ENCODE results near the gene ASH1L.
"Not testable (repeated sequence)": the region's sequence is repeated elsewhere in the genome, so short reads cannot be mapped to it uniquely, and the experiment has no call there.

Gene ASH1L

DNA sequence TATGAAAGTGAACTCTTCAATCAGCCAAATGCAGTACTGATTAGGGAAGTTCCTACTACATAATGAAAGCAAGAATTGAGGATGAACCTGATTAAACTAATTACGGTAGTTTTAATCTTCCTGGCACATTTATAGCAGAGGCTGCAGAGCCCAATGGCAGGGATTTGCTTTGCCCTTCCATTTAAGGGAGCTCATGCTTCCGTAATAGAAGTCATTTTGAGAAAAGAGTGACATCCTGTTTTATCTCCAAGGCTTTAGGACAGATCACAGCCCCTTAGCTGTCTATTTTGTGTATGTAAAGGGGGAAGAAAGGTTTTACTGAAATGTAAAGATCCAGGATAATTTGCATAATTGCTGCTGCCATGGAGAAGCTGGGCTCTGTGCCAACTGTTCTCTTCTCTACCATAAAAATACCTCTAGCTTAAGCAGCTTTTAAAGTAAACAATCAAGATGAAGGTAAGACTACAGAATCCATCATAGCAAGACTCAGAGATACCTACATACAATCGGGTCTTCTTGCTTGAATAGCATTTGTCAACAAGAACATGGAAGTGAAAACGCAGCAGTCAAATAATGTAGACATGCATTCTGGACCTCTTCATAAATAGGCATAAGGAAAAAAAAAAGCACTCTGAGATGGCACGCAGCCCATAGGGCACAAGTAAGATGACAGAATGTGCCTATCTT, 62.5 kb downstream of the ASH1L start:
- in situ Hi-C loops (cut with MboI; ENCODE audit: low sequenced_read_pairs) = no loop called here

DNA sequence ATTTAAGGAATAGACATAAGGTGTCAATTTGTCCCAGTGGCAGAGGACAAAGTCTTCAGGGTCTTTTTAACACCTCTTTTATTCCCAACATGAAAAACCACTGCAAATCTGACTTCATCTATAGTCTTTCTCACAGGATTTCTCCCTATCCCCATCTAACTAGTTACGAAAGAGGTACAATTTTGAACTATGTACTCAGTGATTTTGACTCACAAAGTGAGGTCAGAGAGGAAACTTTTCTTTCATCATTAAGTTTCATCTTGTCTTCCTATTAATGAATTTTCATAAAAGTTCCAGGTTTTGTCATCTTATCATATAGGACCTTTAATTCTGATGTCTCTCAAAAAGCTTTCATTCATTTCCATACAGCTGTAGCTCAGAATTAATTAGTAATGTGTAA, 63.3 kb downstream of the ASH1L start:
- in situ Hi-C loops (cut with MboI; ENCODE audit: low sequenced_read_pairs) = no loop called here

DNA sequence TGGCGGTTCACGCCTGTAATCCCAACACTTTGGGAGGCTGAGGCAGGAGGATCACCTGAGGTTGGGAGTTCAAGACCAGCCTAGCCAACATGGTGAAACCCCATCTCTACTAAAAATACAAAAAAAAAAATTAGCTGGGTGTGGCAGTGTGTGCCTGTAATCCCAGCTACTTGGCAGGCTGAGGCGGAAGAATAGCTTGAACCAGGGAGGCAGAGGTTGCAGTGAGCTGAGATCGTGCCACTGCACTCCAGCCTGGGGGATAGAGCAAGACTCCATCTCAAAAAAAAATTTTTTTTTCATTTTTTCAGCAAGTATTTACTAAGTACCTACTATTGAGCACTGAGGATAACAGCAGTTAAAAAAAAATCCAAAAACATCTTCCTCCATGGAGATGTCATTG, 69.0 kb downstream of the ASH1L start:
- in situ Hi-C loops (cut with MboI; ENCODE audit: low sequenced_read_pairs) = not testable (repeated sequence)

- in situ Hi-C loops (cut with MboI; ENCODE audit: low sequenced_read_pairs) = not testable (repeated sequence)
Measured at GRCh38 chr1:155488419-155488818, 74.2 kb downstream of the ASH1L start.

- in situ Hi-C loops (cut with MboI; ENCODE audit: low sequenced_read_pairs) = no loop called here
Measured at GRCh38 chr1:155487541-155487940, 75.1 kb downstream of the ASH1L start.

DNA sequence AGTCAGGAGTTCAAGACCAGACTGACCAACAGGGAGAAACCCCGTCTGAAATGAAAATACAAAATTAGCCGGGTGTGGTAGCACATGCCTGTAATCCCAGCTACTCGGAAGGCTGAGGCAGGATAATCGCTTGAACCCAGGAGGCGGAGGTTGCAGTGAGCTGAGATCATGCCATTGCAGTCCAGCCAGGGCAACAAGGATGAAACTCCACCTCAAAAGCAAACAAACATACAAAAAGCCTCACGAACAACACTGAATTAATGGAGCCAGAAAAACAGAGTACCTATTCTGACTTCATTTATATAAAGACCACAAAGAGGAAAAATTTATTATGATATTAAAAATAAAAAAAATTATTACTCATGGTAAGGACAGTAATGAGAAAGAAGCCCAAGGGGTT, 75.7 kb downstream of the ASH1L start:
- in situ Hi-C loops (cut with MboI; ENCODE audit: low sequenced_read_pairs) = not testable (repeated sequence)

- in situ Hi-C loops (cut with MboI; ENCODE audit: low sequenced_read_pairs) = no loop called here
Measured at GRCh38 chr1:155485945-155486344, 76.7 kb downstream of the ASH1L start.

- in situ Hi-C loops (cut with MboI; ENCODE audit: low sequenced_read_pairs) = no loop called here
Measured at GRCh38 chr1:155485222-155485621, 77.4 kb downstream of the ASH1L start.

GRCh38 chr1:155481741-155482241, 80.8 kb downstream of the ASH1L start:
- in situ Hi-C loops (cut with MboI; ENCODE audit: low sequenced_read_pairs) = no loop called here

GRCh38 chr1:155479205-155479604, 83.4 kb downstream of the ASH1L start:
- in situ Hi-C loops (cut with MboI; ENCODE audit: low sequenced_read_pairs) = no loop called here

DNA sequence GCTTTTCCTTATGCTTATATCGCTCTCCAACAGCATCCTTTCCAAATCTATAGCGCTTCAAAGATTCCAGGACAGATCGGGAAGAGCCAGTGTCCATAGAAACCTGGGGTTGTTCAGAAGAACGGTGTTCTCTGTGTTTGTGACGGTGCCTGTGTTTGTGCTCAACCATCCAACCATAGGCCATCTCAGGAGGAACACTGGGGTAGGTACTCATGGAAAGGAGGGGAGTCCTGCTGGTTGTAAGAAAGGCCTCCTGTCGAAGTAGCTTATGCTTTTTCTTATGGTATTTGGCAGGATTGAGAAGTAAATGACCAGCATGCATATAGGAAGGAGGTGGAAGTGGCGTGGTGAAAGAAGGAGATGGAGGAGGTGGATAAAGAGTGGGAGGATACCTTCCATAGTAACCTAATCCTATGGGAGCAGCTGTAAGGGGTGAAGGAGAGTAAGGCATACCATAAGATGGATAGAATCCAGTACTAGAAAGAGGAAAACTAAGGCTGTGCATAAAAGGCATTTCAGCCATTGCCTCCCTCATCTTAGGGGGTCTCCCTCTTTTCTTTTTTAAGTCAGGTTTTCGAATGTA, 84.2 kb downstream of the ASH1L start:
- in situ Hi-C loops (cut with MboI; ENCODE audit: low sequenced_read_pairs) = no loop called here

GRCh38 chr1:155474146-155474545, 88.5 kb downstream of the ASH1L start:
- in situ Hi-C loops (cut with MboI; ENCODE audit: low sequenced_read_pairs) = no loop called here

- in situ Hi-C loops (cut with MboI; ENCODE audit: low sequenced_read_pairs) = no loop called here
Measured at GRCh38 chr1:155473151-155473821, 89.3 kb downstream of the ASH1L start.

DNA sequence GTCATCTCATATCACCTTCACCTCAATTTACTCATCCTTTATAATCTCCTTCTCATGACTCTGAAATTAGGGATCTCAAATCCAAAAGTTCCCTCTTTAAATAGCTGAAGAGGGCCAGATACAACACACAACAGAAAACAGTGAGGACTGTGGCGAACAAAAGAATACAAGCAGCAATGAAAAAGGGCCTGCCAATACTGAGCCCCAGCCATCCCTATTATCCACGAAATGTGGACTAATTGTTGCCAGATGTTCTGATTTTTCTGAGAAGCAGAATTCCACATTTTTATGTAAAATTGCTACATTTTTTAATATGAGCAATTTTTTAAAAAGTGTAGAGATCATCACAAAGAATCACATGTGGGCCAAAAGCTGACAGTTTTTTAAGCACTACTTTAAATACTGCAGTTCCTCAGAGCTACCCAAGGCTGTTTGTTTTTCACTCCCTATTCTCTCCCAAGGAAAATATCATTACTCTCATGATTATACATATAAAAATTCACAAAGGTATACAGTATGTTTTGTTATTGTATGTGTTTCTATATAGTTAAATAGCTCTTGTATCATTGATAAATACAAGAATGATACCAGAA, 90.0 kb downstream of the ASH1L start:
- in situ Hi-C loops (cut with MboI; ENCODE audit: low sequenced_read_pairs) = no loop called here

- in situ Hi-C loops (cut with MboI; ENCODE audit: low sequenced_read_pairs) = no loop called here
Measured at GRCh38 chr1:155471891-155472290, 90.7 kb downstream of the ASH1L start.

DNA sequence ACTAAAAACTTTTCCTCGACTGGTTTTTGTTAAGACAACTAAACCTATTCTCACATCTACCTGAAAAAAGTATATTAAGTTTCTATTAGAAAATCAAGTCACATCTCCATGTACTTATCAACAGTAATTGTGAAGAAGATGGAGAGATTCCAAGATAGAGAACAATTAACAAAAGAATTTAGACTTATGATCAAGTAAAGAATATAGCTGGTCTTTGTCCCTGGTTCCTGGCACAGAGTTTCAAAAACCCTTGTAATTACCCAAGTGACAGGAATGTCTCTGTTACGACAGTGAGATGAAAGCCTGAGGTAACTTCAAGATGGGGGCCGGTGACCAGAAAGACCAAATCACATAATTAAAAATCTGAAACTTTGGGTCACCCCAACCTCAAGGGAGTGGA, 91.6 kb downstream of the ASH1L start:
- in situ Hi-C loops (cut with MboI; ENCODE audit: low sequenced_read_pairs) = no loop called here

DNA sequence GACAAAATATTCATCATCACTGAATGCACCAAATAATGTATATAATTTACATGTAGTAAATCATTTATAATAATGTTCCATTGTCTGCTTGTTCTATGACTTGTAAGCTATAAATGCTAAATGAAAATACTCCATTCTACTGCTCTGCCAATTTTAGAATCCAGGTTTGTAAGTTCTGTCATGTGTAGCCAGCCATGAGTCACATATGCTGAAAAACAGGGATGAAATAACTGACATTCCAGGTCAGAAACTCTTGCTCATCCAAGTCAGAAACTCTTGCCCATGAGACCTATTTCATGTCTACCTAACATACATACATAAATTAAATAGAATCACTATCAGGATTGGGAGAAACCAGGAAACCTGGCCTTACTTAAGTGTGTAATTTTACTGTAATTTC, 95.6 kb downstream of the ASH1L start:
- in situ Hi-C loops (cut with MboI; ENCODE audit: low sequenced_read_pairs) = no loop called here

GRCh38 chr1:155466617-155466972, 96.0 kb downstream of the ASH1L start:
- in situ Hi-C loops (cut with MboI; ENCODE audit: low sequenced_read_pairs) = no loop called here

GRCh38 chr1:155463865-155464650, 98.5 kb downstream of the ASH1L start:
- in situ Hi-C loops (cut with MboI; ENCODE audit: low sequenced_read_pairs) = no loop called here

DNA sequence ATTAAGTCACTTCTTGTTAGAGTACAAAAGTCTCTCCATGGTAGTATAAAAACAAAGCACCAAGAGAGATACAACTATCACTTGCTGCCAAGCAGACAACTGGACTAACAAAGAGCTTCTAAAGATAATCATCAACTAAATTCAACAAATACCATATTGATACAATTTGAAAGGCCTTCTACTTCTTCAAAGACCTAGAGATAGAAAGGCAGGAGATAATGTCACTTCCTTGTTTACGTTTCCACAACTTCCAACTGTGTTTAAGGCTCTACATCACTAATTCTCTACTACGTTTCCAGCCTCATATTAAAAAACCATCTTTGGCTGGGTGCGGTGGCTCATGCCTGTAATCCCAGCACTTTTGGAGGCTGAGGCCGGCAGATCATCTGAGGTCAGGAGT, 104.5 kb downstream of the ASH1L start:
- in situ Hi-C loops (cut with MboI; ENCODE audit: low sequenced_read_pairs) = no loop called here

GRCh38 chr1:155457266-155457665, 105.3 kb downstream of the ASH1L start:
- in situ Hi-C loops (cut with MboI; ENCODE audit: low sequenced_read_pairs) = no loop called here
